Activated B cell treated with CpG ODN at 0.5 μM for 24 hours (primary cell): ENCODE results near the gene PACRG. TPM values are rescaled to one million over a fixed set of nuclear protein-coding genes. Genes with fewer than 3 reads are reported as not detected.

Source experiments
- ATAC-seq: fragments of 200-7000 bp; cut with Tn5 transposase; one replicate; pipeline ENCODE4 v1.10.0; 2021; ENCODE audit warnings: low read depth, mild to moderate bottlenecking, moderate library complexity
- CTCF ChIA-PET: fragments of 350-600 bp; sonication (Branson Sonifier 250); formaldehyde crosslinking; loops from one replicate; lab custom pipeline; 2021; ENCODE audit warnings: antibody characterized with exemption; lab: Charles Lee
- POLR2A ChIA-PET: fragments of 350-600 bp; sonication (Branson Sonifier 250); formaldehyde crosslinking; loops from one replicate; lab custom pipeline; 2021; ENCODE audit warnings: antibody characterized with exemption; lab: Charles Lee
- DNase-seq: peaks from one replicate; pipeline ENCODE4 v3.0.0; 2022
- H3K27ac Mint-ChIP-seq: one replicate; pipeline ENCODE4 v1.8.0; 2020; ENCODE audit warnings: mixed read lengths
- H3K27me3 Mint-ChIP-seq: one replicate; pipeline ENCODE4 v1.8.0; 2021; ENCODE audit warnings: mixed read lengths
- H3K36me3 Mint-ChIP-seq: one replicate; pipeline ENCODE4 v1.8.0; 2021; ENCODE audit warnings: low read depth, mixed read lengths
- H3K4me1 Mint-ChIP-seq: one replicate; pipeline ENCODE4 v1.8.0; 2021; ENCODE audit warnings: mixed read lengths
- H3K4me3 Mint-ChIP-seq: one replicate; pipeline ENCODE4 v1.8.0; 2020; ENCODE audit warnings: mild to moderate bottlenecking, mixed read lengths
- H3K9me3 Mint-ChIP-seq: one replicate; pipeline ENCODE4 v1.8.0; 2020; ENCODE audit warnings: mixed read lengths
- intact Hi-C: fragments of 100-400 bp; cut with micrococcal nuclease; formaldehyde crosslinking; loops from one replicate; pipeline ENCODE4 v1.15.1; 2024
- total RNA-seq: library from RNA; stranded (reverse); gene quantifications from 2 replicates; pipeline ENCODE4 v1.2.3, GENCODE V29; 2022
- TF ChIP-seq, protein P1 (sequence below): fragments of 200-600 bp; IDR thresholded peaks from one replicate; pipeline ENCODE4 v1.8.0; 2022; ENCODE audit warnings: antibody characterized with exemption, mild to moderate bottlenecking

PACRG gene
- total RNA-seq, 1 donor from 2014 or later = not detected

DNA sequence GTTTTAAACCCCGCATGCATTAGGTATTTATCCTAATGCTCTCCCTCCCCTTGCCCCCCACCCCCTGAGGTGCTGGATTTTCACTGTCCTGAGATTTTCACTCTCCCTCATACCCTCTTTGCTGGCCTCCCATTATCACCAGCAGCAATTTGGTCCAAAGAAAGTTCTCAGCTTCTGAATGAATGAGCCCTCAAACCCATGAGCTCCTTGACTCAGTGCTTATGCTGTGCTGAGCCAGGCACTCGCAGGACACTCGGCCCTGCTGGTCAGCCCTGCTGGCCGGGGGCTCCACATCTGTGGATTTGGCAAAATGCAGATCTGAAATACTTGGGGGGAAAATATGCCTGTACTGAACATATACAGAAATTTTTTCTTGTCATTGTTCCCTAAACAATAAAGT lies 533.6 kb downstream of the PACRG start:
- DNase-seq (no peak), ATAC-seq (no peak)
- Mint-ChIP-seq H3K4me1 (peaks cover 9% of the 10 kb centered on the region), H3K27me3 (peaks cover 16% of the 10 kb centered on the region), H3K9me3 (no peaks in the 10 kb centered on the region), H3K36me3 (no peaks in the 10 kb centered on the region), H3K4me3 (no peak overlapping the region), H3K27ac (no peak overlapping the region)
- POLR2A ChIA-PET = no interaction called here
- TF ChIP-seq, protein P1, sequence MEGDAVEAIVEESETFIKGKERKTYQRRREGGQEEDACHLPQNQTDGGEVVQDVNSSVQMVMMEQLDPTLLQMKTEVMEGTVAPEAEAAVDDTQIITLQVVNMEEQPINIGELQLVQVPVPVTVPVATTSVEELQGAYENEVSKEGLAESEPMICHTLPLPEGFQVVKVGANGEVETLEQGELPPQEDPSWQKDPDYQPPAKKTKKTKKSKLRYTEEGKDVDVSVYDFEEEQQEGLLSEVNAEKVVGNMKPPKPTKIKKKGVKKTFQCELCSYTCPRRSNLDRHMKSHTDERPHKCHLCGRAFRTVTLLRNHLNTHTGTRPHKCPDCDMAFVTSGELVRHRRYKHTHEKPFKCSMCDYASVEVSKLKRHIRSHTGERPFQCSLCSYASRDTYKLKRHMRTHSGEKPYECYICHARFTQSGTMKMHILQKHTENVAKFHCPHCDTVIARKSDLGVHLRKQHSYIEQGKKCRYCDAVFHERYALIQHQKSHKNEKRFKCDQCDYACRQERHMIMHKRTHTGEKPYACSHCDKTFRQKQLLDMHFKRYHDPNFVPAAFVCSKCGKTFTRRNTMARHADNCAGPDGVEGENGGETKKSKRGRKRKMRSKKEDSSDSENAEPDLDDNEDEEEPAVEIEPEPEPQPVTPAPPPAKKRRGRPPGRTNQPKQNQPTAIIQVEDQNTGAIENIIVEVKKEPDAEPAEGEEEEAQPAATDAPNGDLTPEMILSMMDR = no peak
- CTCF ChIA-PET = no interaction called here
- intact Hi-C loops = no loop called here

DNA sequence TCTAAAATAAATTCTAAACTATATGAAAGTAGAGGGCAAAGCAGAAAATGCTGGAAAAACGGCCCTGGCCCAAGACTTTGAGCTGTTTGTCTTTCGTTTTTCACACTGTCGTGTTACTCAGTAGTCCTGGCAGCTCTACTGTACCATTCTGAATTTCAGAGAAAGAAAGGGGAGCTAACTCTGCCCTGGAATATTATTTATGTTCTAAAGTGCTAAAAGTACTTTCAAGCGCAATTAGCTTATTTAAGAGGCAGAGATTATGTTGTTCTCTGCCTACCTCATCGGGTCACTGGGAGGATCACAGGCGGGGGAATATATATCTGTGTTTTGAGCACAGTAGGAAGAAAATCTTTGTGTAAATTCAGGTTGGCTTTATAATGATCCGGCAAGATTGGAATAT lies 534.3 kb downstream of the PACRG start:
- intact Hi-C loops = no loop called here
- DNase-seq = no peak
- no peak overlapping the region for H3K27ac Mint-ChIP-seq
- no peaks in the 10 kb centered on the region for H3K9me3 Mint-ChIP-seq
- CTCF ChIA-PET = no interaction called here
- ATAC-seq = no peak
- H3K36me3 Mint-ChIP-seq = no peaks in the 10 kb centered on the region
- H3K4me3 Mint-ChIP-seq = no peak overlapping the region
- TF ChIP-seq, protein P1 = no peak
- POLR2A ChIA-PET = no interaction called here
- peaks cover 18% of the 10 kb centered on the region for H3K27me3 Mint-ChIP-seq
- H3K4me1 Mint-ChIP-seq = peaks cover 9% of the 10 kb centered on the region

DNA sequence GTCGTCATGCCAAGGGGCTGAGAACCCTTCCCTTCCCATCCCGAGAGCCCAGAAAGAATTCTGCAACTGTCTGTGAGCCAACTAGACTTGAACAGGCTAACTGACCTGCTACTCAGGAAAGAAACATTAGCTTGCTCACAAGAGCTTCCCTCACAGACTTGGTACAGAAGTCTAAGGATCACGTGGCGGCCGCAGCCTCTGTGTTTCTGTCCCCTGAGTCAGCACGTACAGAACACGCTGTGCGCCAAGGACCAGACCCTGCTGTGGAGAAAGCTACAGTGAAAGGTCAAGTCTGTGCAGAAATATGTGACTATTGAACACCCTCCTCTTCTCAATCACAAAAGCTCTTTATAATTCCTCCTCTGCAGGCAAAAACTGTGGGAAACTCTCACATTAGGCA lies 535.4 kb downstream of the PACRG start:
- H3K9me3 Mint-ChIP-seq = no peaks in the 10 kb centered on the region
- no peak overlapping the region for H3K4me3 Mint-ChIP-seq
- H3K27ac Mint-ChIP-seq = no peak overlapping the region
- POLR2A ChIA-PET = no interaction called here
- peaks cover 9% of the 10 kb centered on the region for H3K4me1 Mint-ChIP-seq
- TF ChIP-seq, protein P1 = no peak
- no peaks in the 10 kb centered on the region for H3K36me3 Mint-ChIP-seq
- intact Hi-C loops = no loop called here
- H3K27me3 Mint-ChIP-seq = peaks cover 16% of the 10 kb centered on the region
- CTCF ChIA-PET = no interaction called here
- DNase-seq (no peak), ATAC-seq (no peak)

DNA sequence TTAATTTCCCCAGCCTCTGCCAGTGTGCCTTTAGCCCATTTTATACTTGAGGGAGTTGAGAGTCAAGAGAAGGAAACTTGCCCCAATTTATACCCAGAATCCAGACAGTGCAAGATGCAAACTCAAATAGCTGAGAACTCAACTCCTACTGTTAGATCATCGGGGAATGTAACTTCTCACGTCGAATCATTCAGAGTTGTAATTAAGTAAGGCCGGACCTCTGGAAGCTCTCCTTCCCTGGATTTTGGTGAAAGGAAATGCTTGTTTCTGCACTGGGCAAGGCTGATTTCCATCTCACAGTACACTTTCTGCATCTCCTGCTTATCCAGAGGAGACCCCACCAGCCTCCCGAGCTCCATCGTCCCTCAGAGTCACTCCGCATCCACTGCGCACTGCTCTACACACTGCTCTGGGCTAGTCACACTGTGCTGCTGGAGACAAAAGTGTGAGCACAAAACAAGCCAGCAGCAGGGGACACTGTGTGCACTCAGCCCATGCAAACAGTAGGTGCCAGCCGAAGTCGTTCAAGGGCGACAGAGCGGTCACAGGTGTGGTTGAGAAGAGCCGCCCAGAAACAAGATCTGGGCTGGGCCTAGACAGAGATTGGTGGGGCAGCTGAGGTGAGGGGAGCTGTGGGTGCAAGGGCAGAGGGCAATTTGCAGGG lies 536.4 kb downstream of the PACRG start:
- peaks cover 20% of the 10 kb centered on the region for H3K27me3 Mint-ChIP-seq
- DNase-seq (no peak), ATAC-seq (no peak)
- intact Hi-C loops = no loop called here
- H3K36me3 Mint-ChIP-seq = no peaks in the 10 kb centered on the region
- no peak overlapping the region for H3K4me3 Mint-ChIP-seq
- ChIA-PET CTCF (no interaction called here), POLR2A (no interaction called here)
- TF ChIP-seq, protein P1 = no peak
- H3K9me3 Mint-ChIP-seq = no peaks in the 10 kb centered on the region
- H3K4me1 Mint-ChIP-seq = peaks cover 9% of the 10 kb centered on the region
- no peak overlapping the region for H3K27ac Mint-ChIP-seq

DNA sequence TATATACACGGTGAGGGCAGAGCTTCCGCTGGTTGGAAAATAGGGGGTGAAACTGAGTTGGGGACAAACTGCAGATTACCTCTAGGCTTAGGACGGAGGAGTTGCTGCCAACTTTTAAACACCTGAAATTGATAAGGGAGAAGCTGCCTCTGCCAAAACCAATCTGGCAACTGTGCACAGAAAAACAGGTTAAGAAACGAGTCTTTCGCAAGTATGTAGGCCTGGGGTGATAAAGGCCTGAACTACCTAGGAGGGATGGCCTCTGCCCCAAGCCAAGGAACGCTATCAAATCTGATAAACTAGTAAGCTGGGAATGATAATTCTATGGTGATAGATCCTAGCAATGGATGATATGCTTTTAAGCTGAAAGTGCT lies 536.9 kb downstream of the PACRG start:
- CTCF ChIA-PET = no interaction called here
- peaks cover 9% of the 10 kb centered on the region for H3K4me1 Mint-ChIP-seq
- POLR2A ChIA-PET = no interaction called here
- H3K36me3 Mint-ChIP-seq = no peaks in the 10 kb centered on the region
- intact Hi-C loops = no loop called here
- ATAC-seq (no peak), DNase-seq (no peak)
- no peak overlapping the region for H3K27ac Mint-ChIP-seq
- no peak overlapping the region for H3K4me3 Mint-ChIP-seq
- TF ChIP-seq, protein P1 = no peak
- H3K27me3 Mint-ChIP-seq = peaks cover 17% of the 10 kb centered on the region
- no peaks in the 10 kb centered on the region for H3K9me3 Mint-ChIP-seq
